Hematopoietic multipotent progenitor cell treated with erythropoietin and hydrocortisone succinate and interleukin-3 and kit ligand, for 4 days (in vitro differentiated cells): ENCODE data around the gene CREB5.
"Not testable (repeated sequence)": the region's sequence is repeated elsewhere in the genome, so short reads cannot be mapped to it uniquely, and the experiment has no call there.

Experiments used
- DNase-seq: peaks from one replicate; pipeline ENCODE4 v3.0.0-alpha.2; 2015

The CREB5 gene

GRCh38 chr7:28758186-28758585 lies 345.9 kb downstream of the CREB5 start:
- no peak for DNase-seq

DNA sequence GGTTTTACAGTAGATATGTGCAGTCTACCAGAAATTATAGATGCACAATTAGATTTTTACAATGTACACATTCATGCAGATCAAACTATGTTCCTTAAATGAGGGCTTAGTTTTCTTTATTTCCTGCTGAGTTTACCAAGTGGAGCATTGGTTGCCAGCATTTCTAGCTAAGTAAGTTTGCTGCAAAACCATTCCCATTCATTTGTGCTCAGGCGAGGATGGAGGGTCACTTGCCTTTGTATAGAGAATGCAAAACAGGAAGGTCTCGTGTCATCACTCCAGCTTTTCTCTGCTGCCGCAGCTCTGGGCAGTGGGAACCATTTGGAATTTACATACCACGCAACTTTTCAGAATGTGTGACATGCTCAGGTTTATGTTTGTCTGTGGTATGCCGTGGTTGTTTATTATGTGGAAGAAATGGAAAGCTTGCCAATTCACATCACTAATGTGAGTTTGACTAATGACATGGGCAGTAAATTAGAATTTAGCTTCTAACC lies 347.2 kb downstream of the CREB5 start:
- no peak for DNase-seq

GRCh38 chr7:28761505-28761904 lies 349.2 kb downstream of the CREB5 start:
- no peak for DNase-seq

DNA sequence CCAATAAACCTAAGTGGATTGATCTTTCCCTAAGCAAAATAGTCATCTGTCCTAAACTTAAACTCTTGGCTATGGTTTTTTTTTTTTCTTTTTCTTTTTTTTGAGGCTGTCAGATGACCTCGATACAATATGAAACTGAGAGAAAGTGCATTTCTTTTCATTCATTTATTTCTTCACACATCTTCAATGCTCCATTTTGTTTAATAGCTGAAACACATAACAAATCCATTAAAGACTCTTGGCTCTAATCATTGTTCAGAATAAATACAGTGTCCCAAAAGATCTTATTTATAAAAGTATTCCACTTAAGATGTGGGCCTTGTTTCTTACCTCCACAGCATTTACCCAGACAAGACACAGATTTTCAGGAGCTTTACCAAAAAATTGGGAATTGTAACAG lies 350.3 kb downstream of the CREB5 start:
- DNase-seq, result no peak

DNA sequence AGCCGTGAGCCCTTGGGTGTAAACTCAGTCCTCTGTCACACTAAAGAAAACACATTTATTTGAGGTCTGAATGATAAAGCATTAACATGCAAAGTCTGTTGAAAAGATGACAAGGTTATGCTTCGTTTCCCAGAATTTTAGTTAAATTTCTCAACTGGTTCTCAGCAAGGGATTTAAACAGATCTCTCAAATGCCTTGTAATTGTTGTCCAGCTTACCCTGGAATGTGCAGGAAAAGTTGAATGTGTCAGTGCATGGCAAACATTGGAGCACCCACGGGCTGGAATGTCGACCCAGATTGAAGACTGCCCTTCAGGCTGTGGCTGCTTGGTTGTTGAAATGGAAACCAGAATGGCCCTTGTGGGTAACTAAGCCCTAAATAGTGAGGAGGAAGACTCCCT lies 354.0 kb downstream of the CREB5 start:
- no peak for DNase-seq

DNA sequence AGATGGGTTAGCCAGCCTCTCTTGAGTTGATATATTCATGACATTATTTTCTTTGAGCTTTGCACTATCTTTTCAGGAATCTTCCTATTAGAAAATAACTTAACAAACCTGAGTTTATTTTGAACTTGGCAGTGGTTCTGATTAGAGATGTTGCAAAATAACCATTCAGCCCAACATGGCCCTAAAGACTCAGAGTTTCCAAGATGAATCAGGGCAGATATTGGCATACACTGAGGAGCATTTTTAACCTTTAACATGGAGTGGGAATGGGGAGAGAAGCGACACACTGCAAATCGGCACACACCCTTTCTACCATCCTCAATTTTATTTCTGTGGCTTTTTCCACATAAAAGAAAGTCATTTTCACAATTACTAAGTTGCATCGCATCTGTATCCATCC lies 355.0 kb downstream of the CREB5 start:
- no peak for DNase-seq

GRCh38 chr7:28768577-28769147 lies 356.3 kb downstream of the CREB5 start:
- DNase-seq, result no peak

DNA sequence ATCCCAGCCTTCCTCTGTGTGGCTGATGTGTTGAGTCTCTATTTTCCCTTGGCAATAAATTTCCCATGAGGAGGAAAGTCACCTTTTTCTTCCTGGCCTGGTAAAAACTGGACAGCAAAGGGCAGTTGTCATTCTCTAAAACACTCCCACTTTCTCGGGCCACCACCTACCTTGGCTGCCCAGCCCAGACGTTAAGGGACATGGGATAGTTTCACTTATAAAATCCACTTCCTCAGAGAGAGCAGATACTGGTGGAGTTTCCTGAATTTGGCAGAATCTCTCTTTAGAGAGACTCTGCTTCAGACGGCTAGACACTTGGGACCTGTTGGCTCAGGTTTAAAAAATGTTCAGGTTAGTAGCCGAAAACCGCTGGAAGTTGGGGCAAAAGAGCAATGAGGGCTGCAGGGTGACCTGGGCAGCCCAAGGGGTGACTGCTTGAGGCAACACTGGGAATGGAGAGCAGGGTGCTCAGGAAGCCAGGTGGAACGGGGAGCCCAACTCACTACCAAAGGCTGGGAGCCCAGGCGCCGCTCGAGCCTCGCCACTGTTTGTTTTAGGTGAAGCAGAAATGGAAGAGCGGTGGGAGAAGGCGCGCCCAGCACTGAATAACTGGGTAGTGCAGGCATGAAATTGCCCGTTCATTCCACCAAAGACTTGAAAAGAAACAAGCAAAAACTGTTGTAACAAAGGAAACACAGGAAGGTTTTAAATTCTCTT lies 359.7 kb downstream of the CREB5 start:
- DNase-seq, result no peak

- no peak for DNase-seq
Observed at GRCh38 chr7:28773423-28774145, 361.3 kb downstream of the CREB5 start.

GRCh38 chr7:28774261-28774988 lies 362.1 kb downstream of the CREB5 start:
- no peak for DNase-seq

- no peak for DNase-seq
Observed at GRCh38 chr7:28776463-28777157, 364.3 kb downstream of the CREB5 start.

DNA sequence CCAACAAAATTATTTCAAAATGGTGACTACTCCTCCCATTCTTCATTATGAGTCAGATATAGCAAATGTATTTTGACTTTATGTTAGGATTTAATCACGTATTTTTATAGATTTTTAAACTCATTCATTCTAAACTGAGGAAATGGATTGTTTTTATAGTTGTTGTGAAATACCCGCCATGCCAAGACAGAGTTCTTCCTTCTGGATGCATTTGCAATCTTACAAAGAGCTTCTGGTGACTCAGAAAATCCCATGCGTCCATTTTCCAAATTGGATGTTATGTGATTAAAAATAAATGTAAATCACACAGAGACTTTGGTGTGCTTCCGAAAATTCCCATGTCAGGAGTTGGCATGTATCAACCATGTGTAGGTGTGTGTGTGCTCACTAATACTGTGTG lies 366.5 kb downstream of the CREB5 start:
- no peak for DNase-seq

- no peak for DNase-seq
Observed at GRCh38 chr7:28779954-28780353, 367.6 kb downstream of the CREB5 start.

DNA sequence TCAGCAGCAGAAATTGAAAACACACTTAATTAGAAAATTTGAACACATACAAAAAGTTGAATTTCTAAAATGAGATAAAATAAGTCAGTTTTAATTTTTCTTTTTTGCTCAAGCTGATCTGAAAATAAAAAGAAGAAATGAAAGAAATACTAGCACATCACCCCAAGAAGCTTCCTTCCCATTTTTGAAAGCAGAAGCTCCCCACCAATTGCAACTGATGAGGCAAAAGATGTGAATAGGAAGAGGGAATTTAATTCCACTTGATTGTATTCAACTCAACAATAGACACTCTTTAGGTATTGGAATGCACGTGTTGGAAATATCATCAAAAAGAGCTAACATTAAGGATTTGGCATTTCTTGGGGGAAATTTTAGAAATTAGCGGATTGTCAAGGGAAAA lies 370.0 kb downstream of the CREB5 start:
- peak; percentile 12 for DNase-seq

GRCh38 chr7:28784171-28784902 lies 372.0 kb downstream of the CREB5 start:
- DNase-seq, result peak; percentile 14

- no peak for DNase-seq
Observed at GRCh38 chr7:28785041-28785995, 373.0 kb downstream of the CREB5 start.

DNA sequence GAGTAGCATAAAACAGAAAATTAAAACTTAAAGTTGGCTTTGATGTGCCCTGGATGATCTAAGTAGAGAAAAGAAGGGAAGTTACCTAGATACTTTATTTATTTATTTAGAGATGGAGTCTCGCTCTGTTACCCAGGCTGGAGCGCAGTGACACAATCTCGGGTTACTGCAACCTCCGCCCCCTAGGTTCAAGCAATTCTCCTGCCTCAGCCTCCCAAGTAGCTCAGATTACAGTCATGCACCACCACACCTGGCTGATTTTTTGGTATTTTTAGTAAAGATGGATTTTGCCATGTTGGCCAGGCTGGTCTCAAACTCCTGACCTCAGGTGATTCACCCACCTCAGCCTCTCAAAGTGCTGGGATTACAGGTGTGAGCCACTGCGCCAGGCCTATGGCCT lies 373.8 kb downstream of the CREB5 start:
- DNase-seq, result not testable (repeated sequence)

GRCh38 chr7:28787106-28787505 lies 374.8 kb downstream of the CREB5 start:
- DNase-seq, result peak; percentile 3

DNA sequence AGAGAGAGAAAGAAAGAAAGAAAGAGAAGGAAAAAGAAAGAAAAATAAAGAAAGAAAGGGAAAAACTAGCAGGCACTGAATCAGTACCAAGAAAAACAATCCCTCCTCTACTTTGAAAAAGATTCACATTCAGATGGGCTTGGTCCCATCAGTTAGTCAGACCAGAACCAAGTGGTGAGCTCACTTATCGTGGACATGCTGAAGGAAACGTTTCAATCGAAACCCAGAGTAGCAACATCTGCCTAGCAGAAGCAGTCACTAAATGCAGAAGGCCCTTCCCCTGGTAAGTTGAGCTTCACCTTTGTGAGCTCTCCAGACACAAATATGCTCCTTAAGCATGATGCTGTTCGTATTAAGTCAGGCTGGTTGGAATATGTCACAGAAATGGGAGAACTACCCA lies 378.1 kb downstream of the CREB5 start:
- no peak for DNase-seq

- DNase-seq, result no peak
Observed at GRCh38 chr7:28792858-28793257, 380.5 kb downstream of the CREB5 start.
